HG02970 (cell line): Measurements from ENCODE around the gene EMP2.
"Not testable (repeated sequence)": the region's sequence is repeated elsewhere in the genome, so short reads cannot be mapped to it uniquely, and the experiment has no call there.

Source experiments
- ATAC-seq: cut with Tn5 transposase; IDR thresholded peaks from one replicate; pipeline ENCODE4 v1.9.1; 2021; ENCODE audit warnings: mild to moderate bottlenecking, moderate library complexity, moderate number of reproducible peaks; ENCODE audit not compliant: unreplicated experiment, low FRiP score

The EMP2 gene

DNA sequence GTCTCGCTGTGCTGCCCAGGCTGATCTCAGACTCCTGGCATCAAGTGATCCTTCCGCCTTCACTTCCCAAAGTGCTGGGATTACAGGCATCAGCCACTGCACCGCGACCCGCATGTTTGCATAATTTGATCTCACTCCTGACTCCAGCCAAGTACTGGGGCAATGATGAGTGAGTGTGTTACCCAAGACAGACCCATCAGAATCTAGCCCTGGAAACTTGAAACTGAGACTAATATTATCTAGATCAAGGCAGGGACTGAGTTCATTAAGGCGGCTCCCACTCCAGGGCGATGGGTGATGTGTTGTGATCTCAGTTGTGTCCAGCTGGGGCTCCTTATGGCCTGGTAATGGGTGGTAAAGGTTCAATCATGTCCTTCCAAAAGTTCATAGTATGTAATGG, 53.4 kb downstream of the EMP2 start:
- no peak for ATAC-seq

DNA sequence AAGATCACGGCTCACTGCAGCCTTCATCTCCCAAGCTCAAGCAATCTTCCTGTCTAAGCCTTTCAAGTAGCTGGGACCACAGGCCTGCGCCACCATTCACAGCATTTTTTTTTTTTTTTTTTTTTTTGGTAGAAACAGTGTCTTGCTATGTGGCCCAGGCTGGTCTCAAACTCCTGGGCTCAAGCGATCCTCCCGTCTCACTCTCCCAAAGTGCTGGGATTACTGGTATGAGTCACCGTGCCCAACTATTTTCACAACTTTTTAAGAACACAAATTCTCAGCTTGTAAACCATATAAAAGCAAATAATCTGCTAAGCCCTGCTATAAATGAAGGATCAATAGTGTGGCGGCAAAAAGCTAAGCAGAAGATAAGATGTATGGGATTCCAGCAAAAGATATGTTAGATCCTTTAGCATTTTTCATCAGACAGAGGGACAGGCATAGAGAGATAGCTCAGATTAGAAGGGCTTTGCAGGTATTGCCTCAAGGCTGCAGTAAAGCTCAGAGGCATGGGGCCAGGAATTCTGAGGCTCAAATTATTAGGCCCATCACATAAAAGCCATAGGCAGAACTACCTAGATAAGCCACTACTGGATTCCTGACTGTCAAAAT, 55.1 kb downstream of the EMP2 start:
- ATAC-seq: no peak

DNA sequence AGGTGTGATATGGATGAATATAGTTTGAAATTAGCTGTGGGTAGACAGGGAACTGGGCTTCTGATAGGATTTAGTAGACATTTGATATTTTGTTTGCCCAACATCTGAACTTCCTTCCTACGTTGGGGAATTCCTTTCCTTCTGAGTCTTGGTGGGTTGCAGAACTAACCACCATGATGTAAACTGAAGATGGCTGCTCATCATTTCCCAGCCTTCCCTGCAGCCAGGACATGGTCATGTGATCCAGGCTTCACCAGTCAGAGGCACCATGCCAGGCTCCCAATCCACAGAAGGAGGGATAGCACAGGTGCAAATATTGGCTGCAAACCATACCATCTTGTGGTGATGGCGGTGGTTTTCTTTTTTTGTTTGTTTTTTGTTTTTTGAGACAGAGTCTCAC, 57.4 kb downstream of the EMP2 start:
- ATAC-seq: no peak

DNA sequence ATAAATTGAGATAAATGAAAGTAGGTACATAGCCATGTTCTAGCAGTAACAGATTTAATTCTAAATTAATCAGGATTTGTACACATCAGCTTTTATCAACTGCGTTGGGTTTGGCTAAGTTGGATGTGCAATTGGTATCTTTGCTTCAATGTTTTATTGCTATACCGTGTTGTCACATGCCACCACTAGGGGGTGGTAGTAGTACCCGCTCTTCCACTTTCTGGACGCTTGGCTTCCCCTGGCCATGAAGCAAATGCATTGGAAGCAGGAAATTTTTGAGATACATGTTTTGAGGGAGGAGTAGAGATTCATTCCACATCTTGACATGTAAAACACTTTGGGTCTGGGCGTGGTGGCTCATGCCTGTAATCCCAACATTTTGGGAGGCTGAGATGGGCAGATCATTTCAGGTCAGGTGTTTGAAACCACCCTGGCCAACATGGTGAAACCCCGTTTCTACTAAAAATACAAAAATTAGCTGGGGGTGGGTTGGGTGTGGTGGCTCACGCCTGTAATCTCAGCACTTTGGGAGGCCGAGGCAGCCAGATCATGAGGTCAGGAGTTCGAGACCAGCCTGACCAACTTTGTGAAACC, 58.6 kb downstream of the EMP2 start:
- no peak for ATAC-seq

DNA sequence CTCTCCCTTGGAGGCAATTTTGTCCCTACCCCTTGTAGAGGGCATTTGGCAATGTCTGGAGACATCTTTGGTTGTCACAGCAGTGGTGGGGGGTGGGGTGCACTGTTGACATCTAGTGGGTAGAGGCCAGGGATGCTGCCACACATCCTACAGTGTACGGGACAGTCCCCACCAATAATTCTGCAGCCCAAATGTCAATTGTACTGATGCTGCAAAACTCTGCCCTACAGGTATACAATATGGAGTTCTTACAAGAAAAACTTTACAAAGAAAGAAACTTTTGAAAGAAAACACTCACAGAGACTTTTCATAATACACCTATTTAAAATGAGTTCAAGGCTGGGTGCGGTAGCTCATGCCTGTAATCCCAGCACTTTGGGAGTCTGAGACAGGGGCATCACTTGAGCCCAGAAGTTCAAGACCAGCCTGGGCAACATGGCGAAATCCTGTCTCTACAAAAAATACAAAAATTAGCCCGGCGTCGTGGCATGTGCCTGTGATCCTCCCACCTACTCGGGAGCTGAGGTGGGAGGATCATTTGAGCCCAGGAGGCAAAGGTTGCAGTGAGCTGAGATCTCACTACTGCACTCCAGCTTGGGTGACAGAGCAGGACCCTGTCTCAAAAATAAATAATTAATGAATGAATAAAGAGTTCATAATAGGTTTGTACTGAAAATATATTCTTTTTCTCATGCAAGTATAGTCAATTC, 59.4 kb downstream of the EMP2 start:
- no peak for ATAC-seq

DNA sequence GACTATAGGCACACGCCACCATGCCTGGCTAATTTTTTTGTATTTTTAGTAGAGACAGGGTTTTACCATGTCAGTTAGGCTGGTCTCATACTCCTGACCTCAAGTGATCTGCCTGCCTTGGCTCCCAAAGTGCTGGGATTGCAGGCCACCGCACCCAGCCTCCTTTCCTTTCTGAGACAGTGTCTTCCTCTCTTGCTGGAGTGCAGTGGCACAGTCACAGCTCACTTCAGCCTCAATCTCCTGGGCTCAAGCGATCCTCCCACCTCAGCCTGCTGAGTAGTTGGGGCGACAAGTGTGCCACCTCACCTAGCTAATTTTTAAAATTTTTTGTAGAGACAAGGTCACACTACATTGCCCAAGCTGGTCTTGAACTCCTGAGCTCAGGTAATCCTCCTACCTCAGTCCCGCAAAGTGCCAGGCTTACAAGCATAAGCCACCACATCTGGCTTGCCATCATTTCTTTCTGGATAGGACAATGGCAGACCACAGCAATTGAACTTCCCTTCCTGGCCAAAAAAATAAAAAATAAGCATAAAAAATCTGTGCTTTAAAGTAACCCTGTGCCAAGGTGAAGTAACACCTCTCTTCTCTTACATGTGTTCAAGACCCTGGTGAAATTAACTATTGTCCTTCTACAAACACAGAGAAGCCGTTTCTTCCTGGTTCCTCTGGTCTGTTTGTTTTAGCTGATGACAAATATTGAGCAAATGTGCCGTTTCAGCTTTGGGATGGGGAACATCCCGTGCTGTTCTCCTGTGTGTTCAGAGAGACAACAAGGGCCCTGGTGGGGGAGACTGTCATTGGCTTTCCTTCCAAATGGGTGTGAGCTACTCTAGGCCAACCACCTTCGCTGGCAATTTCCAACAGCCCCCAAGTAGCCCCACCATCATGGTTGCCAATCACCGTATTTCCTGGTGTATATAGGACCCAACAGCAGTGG, 60.2 kb downstream of the EMP2 start:
- no peak for ATAC-seq

DNA sequence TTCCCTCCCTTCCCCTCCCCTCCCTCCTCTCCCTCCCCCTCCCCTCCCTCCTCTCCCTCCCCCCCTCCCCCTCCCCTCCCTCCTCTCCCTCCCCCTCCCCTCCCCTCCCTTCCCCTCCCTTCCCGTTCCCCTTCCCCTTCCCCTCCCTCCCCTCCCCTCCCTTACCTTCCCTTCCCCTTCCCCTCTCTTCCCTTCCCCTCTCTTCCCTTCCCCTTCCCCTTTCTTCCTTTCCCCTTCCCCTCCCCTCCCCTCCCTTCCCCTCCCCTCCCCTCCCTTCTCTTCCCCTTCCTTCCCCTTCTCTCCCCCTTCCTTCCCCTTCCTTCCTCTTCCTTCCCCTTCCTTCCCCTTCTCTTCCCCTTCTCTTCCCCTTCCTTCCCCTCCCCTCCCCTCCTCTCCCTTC, 61.1 kb downstream of the EMP2 start:
- no peak for ATAC-seq

DNA sequence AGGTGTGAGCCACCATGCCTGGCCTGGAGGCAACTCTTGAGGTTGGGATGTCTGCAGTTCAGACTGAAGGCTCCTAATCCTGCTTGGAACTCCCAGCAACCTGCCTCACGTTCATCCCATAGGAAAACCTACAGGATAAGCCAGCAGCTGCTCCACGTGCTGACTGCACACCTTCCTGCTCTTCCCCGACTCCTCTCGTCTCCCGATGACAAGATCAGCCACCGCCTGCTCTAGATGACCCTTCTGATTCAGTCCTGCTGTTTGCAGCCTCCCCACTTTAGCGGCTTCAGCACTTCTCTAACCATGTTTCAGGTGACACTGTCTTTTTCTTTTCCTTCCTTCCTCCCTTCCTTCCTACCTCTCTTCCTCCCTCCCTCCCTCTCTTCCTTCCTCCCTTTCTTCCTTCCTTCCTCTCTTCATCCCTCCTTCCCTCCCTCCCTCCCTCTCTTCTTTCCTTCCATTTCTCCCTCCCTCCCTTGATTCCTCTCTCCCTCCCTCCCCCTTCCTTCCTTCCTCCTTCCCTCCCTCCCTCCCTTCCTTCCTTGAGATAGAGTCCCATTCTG, 61.8 kb downstream of the EMP2 start:
- ATAC-seq: no peak

DNA sequence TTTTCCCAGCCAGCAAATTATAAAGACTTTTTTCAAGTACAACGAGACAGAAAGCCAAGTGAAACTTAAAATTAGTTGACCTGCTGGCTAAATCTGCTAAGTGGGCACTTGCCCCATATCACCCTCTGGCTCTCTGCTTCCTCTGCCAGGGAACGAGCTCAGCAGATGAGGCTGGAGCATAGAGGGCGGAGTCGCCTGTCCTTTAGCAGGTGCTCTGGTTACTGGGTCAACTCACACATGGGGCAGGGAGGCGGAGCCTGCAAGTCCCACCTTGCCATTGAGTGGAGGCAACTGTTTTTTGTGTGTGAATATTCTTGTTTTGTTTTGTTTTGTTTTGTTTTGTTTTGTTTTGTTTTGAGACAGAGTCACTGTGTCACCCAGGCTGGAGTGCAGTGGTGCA, 62.5 kb downstream of the EMP2 start:
- no peak for ATAC-seq

DNA sequence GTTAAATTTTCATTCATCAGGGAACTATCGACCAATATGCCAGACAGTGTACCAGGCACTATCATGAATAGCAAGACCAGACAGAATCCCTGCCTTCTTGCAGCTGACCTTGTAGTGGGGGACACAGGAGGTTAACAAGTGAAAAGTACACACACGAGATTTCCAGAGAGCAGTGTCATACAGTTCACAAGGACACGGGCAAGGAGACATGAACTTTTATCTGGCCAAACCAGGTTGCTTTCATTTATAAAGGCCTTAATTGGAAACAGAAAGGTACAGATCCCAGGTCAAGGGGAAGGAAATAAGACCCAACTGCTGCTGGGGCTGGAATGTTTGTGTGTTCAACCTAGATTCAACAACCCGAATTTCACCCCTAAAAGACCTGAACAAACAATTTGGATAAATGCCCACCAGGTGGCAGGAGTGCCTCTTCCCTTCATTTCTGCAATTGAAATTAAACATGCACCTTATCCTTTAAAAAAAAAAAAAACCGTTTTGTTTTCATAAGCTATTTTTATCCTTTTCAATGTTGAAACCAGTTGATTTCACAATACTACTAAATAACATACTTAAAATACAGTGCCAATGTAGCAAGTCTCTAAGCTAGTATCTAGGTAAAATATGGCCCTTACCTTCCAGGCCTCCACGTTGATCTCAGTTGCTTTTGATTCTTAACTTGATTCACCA, 65.9 kb downstream of the EMP2 start:
- no peak for ATAC-seq

DNA sequence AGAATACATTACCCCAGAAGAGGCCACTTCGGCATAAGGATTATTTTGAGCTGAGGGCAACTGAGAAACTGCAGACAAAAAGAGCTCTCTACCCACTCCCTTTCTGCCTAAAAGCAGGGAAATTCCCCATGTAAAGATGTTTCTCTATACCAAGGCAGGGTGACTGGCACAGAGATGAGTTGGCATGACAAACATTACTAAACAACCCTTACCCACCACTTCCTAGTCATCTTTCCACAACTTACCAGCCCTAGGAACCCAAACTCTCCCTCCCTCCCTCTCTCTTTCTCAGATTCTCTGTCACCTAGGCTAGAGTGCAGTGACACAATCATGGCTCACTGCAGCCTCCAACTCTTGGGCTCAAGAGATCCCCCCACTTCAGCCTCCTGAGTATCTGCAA, 68.6 kb downstream of the EMP2 start:
- no peak for ATAC-seq

DNA sequence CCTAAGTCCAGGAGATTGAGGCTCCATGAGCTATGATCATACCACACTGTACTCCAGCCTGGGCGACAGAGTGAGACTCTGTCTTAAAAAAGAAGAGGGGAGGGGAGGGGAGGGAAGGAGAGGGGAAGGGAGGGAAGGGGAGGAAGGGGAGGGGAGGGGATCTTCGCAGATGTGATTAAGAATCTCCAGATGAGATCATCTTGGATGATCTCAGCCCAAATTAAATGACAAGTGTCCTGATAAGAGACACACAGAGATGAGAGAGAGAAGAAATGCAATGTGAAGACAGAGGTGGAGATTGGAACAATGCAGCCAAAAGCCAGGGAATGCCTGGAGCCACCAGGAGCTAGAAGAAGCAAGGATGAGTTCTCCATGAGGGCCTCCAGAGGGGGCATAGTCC, 70.1 kb downstream of the EMP2 start:
- ATAC-seq: no peak

DNA sequence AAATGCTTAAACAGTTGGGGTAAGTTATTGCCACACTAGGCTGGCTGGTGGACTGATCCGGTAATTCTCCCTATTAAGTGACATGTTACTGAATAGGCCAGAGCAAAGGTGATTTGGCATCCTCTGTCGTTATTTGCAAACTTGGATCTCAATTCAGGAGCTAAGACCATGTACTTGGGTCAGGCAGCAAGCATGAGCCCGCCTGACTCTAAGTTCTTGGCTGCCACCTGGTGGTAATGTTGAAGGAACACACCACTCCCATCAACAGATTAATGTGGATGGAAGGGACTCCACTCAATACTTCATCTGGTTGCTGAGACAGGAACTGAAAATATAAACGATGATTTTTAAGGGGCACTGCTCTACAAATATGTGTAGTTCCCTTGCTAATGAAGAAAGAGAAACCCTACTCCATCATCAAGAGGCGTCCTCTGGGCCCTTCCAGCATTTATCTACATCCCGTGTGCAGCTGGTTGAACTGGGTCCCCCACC, 70.8 kb downstream of the EMP2 start:
- no peak for ATAC-seq

DNA sequence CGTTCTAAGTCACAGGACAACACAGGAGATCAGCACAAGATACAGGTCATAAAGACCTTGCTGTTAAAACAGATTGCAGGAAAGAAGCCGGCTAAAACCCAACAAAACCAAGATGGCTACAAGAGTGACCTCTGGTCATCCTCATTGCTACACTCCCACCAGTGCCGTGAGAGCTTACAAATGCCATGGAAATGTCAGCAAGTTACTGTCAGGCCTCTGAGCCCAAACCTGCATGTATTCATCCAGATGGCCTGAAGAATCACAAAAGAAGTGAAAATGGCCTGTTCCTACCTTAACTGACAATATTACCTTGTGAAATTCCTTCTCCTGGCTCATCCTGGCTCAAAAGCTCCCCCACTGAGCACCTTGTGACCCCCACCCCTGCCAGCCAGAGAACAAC, 75.1 kb downstream of the EMP2 start:
- ATAC-seq: not testable (repeated sequence)

DNA sequence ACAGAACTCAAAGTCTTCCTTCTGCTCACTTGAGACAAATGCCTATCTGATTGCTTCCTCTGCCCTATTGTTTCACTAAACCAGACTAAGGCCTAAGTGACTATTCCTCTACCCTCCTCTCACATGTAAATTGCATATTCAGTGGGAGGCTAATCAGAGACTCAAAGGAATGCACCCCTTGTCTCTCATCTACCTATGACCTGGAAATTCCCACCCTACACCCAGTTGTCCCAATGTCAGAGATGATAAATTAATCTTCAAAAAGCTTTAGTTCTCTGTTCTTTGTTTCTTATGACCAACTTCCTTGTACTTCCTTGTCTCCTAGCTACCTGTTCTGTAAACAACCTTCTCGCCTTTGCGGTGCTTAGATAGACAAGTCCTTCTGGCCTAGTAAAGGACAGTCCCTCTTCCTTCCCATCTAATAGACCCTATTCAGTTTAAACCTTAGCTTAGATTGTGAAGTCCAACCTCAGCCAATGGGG, 76.0 kb downstream of the EMP2 start:
- no peak for ATAC-seq

DNA sequence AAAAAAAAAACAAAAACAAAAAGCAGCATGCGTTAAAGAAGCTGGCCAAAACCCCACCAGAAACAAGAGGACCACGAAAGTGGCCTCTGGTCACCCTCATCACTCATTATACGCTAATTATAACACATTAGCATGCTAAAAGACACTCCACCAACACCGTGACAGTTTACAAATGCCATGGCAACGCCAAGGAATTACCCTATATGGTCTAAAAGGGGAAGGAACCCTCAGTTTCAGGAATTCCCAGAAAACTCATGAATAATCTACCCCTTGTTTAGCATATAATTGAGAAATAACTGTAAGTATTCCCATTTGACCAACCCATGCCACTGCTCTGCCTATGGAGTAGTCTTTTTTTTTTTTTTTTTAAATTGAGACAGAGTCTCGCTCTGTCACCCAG, 77.6 kb downstream of the EMP2 start:
- no peak for ATAC-seq

DNA sequence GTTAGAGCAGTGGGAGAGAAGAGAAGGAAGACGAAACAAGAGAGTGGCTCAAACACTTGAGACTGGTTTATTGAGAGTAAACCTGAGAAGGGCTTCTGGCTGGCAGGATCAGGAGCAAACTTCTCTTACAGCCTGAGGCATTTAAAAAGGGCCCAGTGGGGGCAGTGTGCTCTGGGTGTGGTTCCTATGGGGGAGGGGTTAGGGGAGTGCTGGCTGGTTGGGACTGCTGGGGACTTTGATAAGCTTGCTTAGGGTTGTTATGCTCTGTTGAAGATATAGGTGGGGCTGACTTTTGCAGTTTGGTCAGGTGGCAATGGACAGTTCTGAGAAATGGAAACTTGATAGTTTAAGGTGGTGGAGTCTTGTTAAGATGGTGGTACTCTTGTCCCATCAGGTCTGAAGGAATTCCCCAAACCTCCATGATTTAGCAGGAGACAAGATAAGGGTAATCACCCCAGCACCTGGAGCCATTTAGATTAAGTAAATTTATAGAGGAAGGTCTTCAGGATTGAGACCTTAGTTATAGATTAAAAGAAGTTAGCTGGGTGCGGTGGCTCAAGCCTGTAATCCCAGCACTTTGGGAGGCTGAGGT, 79.3 kb downstream of the EMP2 start:
- ATAC-seq: no peak

DNA sequence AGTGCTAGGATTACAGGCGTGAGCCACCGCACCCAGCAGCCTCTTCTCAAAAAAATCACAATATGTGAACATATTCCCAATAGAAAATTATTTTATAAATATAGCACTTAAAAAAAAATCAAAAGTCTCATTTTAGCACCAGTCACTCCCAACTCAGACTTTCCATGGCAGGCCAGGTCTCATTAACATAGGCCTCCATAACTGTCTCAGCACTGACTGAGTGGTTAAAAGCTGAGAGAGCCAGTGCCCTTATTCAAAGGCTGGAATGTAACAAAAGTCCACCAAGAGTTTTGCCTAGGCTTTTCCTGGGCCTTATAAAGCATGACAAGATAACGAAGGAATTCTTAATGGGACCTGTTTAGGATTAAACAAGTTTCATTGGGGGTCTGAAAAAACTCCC, 79.8 kb downstream of the EMP2 start:
- ATAC-seq: no peak
